PC-9 (cell line): ENCODE results near the gene CAPN15.

Source experiments
- CTCF ChIP-seq: fragments of 200-600 bp; sonication (generic); conservative IDR thresholded peaks from 2 replicates; pipeline ENCODE4 v1.6.1; 2017; ENCODE audit warnings: mixed run types, antibody characterized with exemption, mild to moderate bottlenecking, moderate library complexity
- EZH2 ChIP-seq: fragments of 200-600 bp; sonication (generic); IDR thresholded peaks from 2 replicates; pipeline ENCODE4 v1.8.0; 2017; ENCODE audit warnings: antibody characterized with exemption, low read depth

- TF ChIP-seq EZH2 (no peak), CTCF (no peak)
Measured at GRCh38 chr16:490768-491167, 36.7 kb upstream of the CAPN15 start.
